HG02973 (cell line): ENCODE results near the gene PPFIBP1.
A peak's percentile ranks its signal among the peaks of the same experiment; 100 is the strongest.

Experiments
- ATAC-seq: cut with Tn5 transposase; IDR thresholded peaks from one replicate; pipeline ENCODE4 v1.9.1; 2021; ENCODE audit warnings: moderate library complexity; ENCODE audit not compliant: unreplicated experiment

PPFIBP1 gene

GRCh38 chr12:27511723-27512045 lies 12.3 kb upstream of the PPFIBP1 start:
- ATAC-seq, result no peak

- ATAC-seq, result no peak
Observed at GRCh38 chr12:27513155-27513824, 10.7 kb upstream of the PPFIBP1 start.

- no peak for ATAC-seq
Observed at GRCh38 chr12:27515671-27516070, 8.3 kb upstream of the PPFIBP1 start.

GRCh38 chr12:27516625-27517024 lies 7.4 kb upstream of the PPFIBP1 start:
- no peak for ATAC-seq

- no peak for ATAC-seq
Observed at GRCh38 chr12:27517546-27517945, 6.5 kb upstream of the PPFIBP1 start.

- no peak for ATAC-seq
Observed at GRCh38 chr12:27517961-27518665, 5.9 kb upstream of the PPFIBP1 start.

- no peak for ATAC-seq
Observed at GRCh38 chr12:27521066-27521465, 2.9 kb upstream of the PPFIBP1 start.

- ATAC-seq, result no peak
Observed at GRCh38 chr12:27521981-27522380, 2.0 kb upstream of the PPFIBP1 start.

- no peak for ATAC-seq
Observed at GRCh38 chr12:27523305-27523641, 733 bp upstream of the PPFIBP1 start.

- ATAC-seq, result peak; percentile 3
Observed at GRCh38 chr12:27524494-27524835, 459 bp downstream of the PPFIBP1 start.

- ATAC-seq, result no peak
Observed at GRCh38 chr12:27524839-27525753, 1.1 kb downstream of the PPFIBP1 start.

- ATAC-seq, result no peak
Observed at GRCh38 chr12:27527512-27527911, 3.5 kb downstream of the PPFIBP1 start.

- no peak for ATAC-seq
Observed at GRCh38 chr12:27528788-27529187, 4.8 kb downstream of the PPFIBP1 start.

GRCh38 chr12:27530157-27530922 lies 6.3 kb downstream of the PPFIBP1 start:
- ATAC-seq, result no peak

GRCh38 chr12:27531896-27532295 lies 7.9 kb downstream of the PPFIBP1 start:
- ATAC-seq, result no peak

- no peak for ATAC-seq
Observed at GRCh38 chr12:27534060-27534764, 10.2 kb downstream of the PPFIBP1 start.

- ATAC-seq, result no peak
Observed at GRCh38 chr12:27534765-27535161, 10.8 kb downstream of the PPFIBP1 start.

- no peak for ATAC-seq
Observed at GRCh38 chr12:27535318-27535717, 11.3 kb downstream of the PPFIBP1 start.

GRCh38 chr12:27537855-27538675 lies 14.1 kb downstream of the PPFIBP1 start:
- no peak for ATAC-seq

- ATAC-seq, result no peak
Observed at GRCh38 chr12:27539191-27539631, 15.2 kb downstream of the PPFIBP1 start.
